Panc1 (cell line): ENCODE data around the gene NFX1. TPM values are rescaled to one million over a fixed set of nuclear protein-coding genes. Genes with fewer than 3 reads are reported as not detected.

Experiments
- ATAC-seq: fragments of 200-7000 bp; cut with Tn5 transposase; 2 replicates; pipeline ENCODE4 v1.9.1; 2020; ENCODE audit warnings: mild to moderate bottlenecking, moderate library complexity
- BruUV-seq: library from RNA; stranded (reverse); fragments of 400-500 nt; replicated peaks from 2 replicates; lab custom pipeline; 2021; lab: Mats Ljungman, UMichigan
- CTCF ChIA-PET: fragments of 300-600 bp; sonication (Branson Sonifier 250); formaldehyde crosslinking; loops from one replicate; lab custom pipeline; 2022; ENCODE audit warnings: antibody characterized with exemption; lab: Charles Lee
- POLR2A ChIA-PET: fragments of 300-600 bp; sonication (Branson Sonifier 250); formaldehyde crosslinking; loops from one replicate; lab custom pipeline; 2022; ENCODE audit warnings: antibody characterized with exemption; lab: Charles Lee
- DNase-seq: peaks from one replicate; pipeline ENCODE4 v3.0.0-alpha.2; 2010; ENCODE audit warnings: low read depth, low spot score
- H3K27ac ChIP-seq: 2 replicates; pipeline ENCODE4 v1.5.1; 2011; ENCODE audit warnings: mild to moderate bottlenecking, low read length, inconsistent platforms
- H3K27me3 ChIP-seq: fragments of 200-500 bp; sonication (Bioruptor generic); 2 replicates; pipeline ENCODE4 v1.6.0; 2014; ENCODE audit warnings: low read length, inconsistent platforms; ENCODE audit not compliant: control insufficient read depth, insufficient read depth
- H3K36me3 ChIP-seq: fragments of 200-500 bp; sonication (Bioruptor generic); 2 replicates; pipeline ENCODE4 v1.5.1; 2014; ENCODE audit warnings: inconsistent platforms, mild to moderate bottlenecking, low read length, moderate library complexity; ENCODE audit not compliant: control insufficient read depth, insufficient read depth
- H3K4me1 ChIP-seq: 2 replicates; pipeline ENCODE4 v1.5.1; 2011; ENCODE audit warnings: inconsistent platforms, mild to moderate bottlenecking, low read length, moderate library complexity; ENCODE audit not compliant: control insufficient read depth, insufficient read depth
- H3K4me3 ChIP-seq, 2 experiments: 2 replicates each; pipeline ENCODE4 v1.5.1; 2011 to 2012; ENCODE audit warnings: low read depth in 2 of 2, low read length in 2 of 2, mild to moderate bottlenecking in 2 of 2, inconsistent platforms in 1 of 2, moderate library complexity in 1 of 2
- H3K9me3 ChIP-seq: fragments of 200-500 bp; sonication (Bioruptor generic); 2 replicates; pipeline ENCODE4 v1.5.1; 2014; ENCODE audit warnings: low read depth, mild to moderate bottlenecking, inconsistent platforms, low read length, moderate library complexity; ENCODE audit not compliant: control insufficient read depth, insufficient read depth
- CTCF ChIP-seq: fragments of 450-650 bp; IDR thresholded peaks from 2 replicates; pipeline ENCODE4 v1.5.1; 2017; ENCODE audit warnings: mild to moderate bottlenecking
- POLR2AphosphoS5 ChIP-seq: IDR thresholded peaks from 2 replicates; pipeline ENCODE4 v1.6.1; 2012; ENCODE audit warnings: mild to moderate bottlenecking, low read depth, low read length, moderate library complexity
- SIN3A ChIP-seq: IDR thresholded peaks from 2 replicates; pipeline ENCODE4 v1.6.1; 2012; ENCODE audit warnings: low read depth, mild to moderate bottlenecking, low read length, moderate library complexity, borderline replicate concordance; ENCODE audit not compliant: insufficient read depth
- TCF7L2 ChIP-seq: IDR thresholded peaks from 2 replicates; pipeline ENCODE4 v1.6.1; 2011; ENCODE audit warnings: mild to moderate bottlenecking, low read depth, low read length, inconsistent platforms
- in situ Hi-C: cut with HindIII; loops from 2 replicates; pipeline ENCODE4 v1.10.0; 2016; ENCODE audit warnings: low sequenced_read_pairs, low pct_unique_long_range_greater_than_20kb
- intact Hi-C: fragments of 100-400 bp; cut with micrococcal nuclease; formaldehyde crosslinking; loops from one replicate; pipeline ENCODE4 v1.10.0; 2022; ENCODE audit not compliant: unreplicated experiment
- total RNA-seq: library from RNA; stranded (reverse); gene quantifications from one replicate; pipeline ENCODE4 v1.2.1, GENCODE V29; 2021; ENCODE audit not compliant: unreplicated experiment
- TF ChIP-seq, protein P1 (sequence below), 2 experiments: IDR thresholded peaks; 2 replicates each; pipeline ENCODE4 v1.6.1; 2011 to 2012; ENCODE audit warnings: low read depth in 2 of 2, control low read depth in 1 of 2, low read length in 1 of 2, mild to moderate bottlenecking in 1 of 2, moderate library complexity in 1 of 2; ENCODE audit not compliant: insufficient read depth in 1 of 2

NFX1 gene
- total RNA-seq, 1 experiment from 2014 or later, result 38.1 TPM

GRCh38 chr9:33254211-33254610 lies 36.1 kb upstream of the NFX1 start:
- H3K36me3 ChIP-seq, result peaks cover 25% of the 10 kb centered on the region
- H3K4me1 ChIP-seq, result no peaks in the 10 kb centered on the region
- H3K4me3 ChIP-seq, result no peak overlapping the region
- DNase-seq, result no peak
- intact Hi-C loops (no loop called here), in situ Hi-C loops (no loop called here)
- no peak for TF ChIP-seq TCF7L2
- no peak for TF ChIP-seq CTCF
- no peak for TF ChIP-seq POLR2AphosphoS5
- TF ChIP-seq SIN3A, result no peak
- TF ChIP-seq, protein P1, sequence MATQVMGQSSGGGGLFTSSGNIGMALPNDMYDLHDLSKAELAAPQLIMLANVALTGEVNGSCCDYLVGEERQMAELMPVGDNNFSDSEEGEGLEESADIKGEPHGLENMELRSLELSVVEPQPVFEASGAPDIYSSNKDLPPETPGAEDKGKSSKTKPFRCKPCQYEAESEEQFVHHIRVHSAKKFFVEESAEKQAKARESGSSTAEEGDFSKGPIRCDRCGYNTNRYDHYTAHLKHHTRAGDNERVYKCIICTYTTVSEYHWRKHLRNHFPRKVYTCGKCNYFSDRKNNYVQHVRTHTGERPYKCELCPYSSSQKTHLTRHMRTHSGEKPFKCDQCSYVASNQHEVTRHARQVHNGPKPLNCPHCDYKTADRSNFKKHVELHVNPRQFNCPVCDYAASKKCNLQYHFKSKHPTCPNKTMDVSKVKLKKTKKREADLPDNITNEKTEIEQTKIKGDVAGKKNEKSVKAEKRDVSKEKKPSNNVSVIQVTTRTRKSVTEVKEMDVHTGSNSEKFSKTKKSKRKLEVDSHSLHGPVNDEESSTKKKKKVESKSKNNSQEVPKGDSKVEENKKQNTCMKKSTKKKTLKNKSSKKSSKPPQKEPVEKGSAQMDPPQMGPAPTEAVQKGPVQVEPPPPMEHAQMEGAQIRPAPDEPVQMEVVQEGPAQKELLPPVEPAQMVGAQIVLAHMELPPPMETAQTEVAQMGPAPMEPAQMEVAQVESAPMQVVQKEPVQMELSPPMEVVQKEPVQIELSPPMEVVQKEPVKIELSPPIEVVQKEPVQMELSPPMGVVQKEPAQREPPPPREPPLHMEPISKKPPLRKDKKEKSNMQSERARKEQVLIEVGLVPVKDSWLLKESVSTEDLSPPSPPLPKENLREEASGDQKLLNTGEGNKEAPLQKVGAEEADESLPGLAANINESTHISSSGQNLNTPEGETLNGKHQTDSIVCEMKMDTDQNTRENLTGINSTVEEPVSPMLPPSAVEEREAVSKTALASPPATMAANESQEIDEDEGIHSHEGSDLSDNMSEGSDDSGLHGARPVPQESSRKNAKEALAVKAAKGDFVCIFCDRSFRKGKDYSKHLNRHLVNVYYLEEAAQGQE (IDR thresholded peaks at IDR 0.05; ENCODE audit: insufficient read depth in 1 of 2, low read depth in 2 of 2, low read length in 1 of 2), result no peak
- ChIA-PET POLR2A (no interaction called here), CTCF (interaction anchor here (0.6 kb wide), 2 partner anchors 20 to 943 kb away, joined by 4 to 5 read pairs; no protein-coding TSS in a partner anchor)
- no peaks in the 10 kb centered on the region for H3K27me3 ChIP-seq
- H3K9me3 ChIP-seq, result no peaks in the 10 kb centered on the region
- no peak overlapping the region for H3K27ac ChIP-seq
- ATAC-seq, result no peak
- no TSS peak for BruUV-seq

DNA sequence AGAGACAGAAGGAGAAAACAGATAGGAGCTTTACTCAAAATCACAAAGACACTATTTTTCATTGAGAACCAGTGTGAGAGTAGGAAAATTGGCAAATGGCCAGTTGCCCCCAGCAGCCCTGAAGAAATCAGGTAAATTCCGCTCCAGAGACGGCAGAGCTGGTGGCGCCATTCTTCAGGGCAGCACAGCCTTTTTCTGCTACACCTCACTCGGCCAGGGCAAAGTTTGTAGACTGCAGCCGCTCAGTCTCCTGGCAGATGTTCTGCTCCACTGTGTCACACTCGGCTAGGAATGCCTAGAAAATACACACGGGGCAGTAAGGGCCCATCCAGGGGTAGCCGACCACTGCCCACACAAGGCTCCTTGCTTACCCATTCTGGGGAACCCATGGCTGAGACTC lies 35.3 kb upstream of the NFX1 start:
- Histone ChIP-seq H3K27ac (no peak overlapping the region), H3K4me1 (no peaks in the 10 kb centered on the region), H3K9me3 (no peaks in the 10 kb centered on the region), H3K36me3 (peaks cover 30% of the 10 kb centered on the region), H3K27me3 (no peaks in the 10 kb centered on the region), H3K4me3 (no peak overlapping the region)
- ATAC-seq, result no peak
- POLR2A ChIA-PET, result interaction anchor here (0.5 kb wide), 1 partner anchor 28 kb away, joined by 3 read pairs; no protein-coding TSS in a partner anchor
- in situ Hi-C loops (no loop called here), intact Hi-C loops (no loop called here)
- CTCF ChIA-PET, result no interaction called here
- TF ChIP-seq POLR2AphosphoS5 (no peak), TCF7L2 (no peak), CTCF (no peak), SIN3A (no peak)
- TF ChIP-seq, protein P1 (IDR thresholded peaks at IDR 0.05; ENCODE audit: insufficient read depth in 1 of 2, low read depth in 2 of 2, low read length in 1 of 2), result no peak
- BruUV-seq, result no TSS peak
- no peak for DNase-seq
